Neural progenitor cell (in vitro differentiated cells): ENCODE measurements around the gene SCYGR4.

Source experiments
- EZH2 ChIP-seq: fragments of 200-600 bp; sonication (generic); IDR thresholded peaks from 2 replicates; pipeline ENCODE4 v1.6.1; 2017; ENCODE audit warnings: antibody characterized with exemption, mild to moderate bottlenecking, moderate library complexity
- TF ChIP-seq, protein P1 (sequence below): fragments of 200-600 bp; sonication (generic); IDR thresholded peaks from 2 replicates; pipeline ENCODE4 v1.5.1; 2017; ENCODE audit warnings: antibody characterized with exemption, mild to moderate bottlenecking

DNA sequence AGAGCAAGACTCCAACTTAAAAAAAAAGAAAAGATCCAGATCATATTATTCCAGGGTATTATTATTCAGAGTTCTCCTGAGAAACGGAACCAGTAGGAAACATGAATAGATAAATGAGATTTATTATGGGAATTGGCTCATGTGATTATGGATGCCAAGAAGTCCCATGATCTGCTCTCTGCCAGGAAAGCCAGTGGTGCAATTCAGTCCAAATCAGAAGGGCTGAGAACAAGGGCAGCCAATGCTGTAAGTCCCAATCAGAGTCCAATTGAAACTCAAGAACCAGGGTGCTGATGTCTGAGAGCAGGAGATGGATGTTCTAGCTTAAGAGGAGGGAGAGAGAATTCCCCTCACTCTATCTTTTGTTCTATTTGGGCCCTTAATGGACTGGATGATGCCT lies 10.8 kb upstream of the SCYGR4 start:
- TF ChIP-seq, protein P1, sequence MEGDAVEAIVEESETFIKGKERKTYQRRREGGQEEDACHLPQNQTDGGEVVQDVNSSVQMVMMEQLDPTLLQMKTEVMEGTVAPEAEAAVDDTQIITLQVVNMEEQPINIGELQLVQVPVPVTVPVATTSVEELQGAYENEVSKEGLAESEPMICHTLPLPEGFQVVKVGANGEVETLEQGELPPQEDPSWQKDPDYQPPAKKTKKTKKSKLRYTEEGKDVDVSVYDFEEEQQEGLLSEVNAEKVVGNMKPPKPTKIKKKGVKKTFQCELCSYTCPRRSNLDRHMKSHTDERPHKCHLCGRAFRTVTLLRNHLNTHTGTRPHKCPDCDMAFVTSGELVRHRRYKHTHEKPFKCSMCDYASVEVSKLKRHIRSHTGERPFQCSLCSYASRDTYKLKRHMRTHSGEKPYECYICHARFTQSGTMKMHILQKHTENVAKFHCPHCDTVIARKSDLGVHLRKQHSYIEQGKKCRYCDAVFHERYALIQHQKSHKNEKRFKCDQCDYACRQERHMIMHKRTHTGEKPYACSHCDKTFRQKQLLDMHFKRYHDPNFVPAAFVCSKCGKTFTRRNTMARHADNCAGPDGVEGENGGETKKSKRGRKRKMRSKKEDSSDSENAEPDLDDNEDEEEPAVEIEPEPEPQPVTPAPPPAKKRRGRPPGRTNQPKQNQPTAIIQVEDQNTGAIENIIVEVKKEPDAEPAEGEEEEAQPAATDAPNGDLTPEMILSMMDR, result no peak
- no peak for TF ChIP-seq EZH2
